NCI-H1105 (cell line): ENCODE results near the gene SCN10A.

Experiments
- DNase-seq: peaks from one replicate; lab custom pipeline; 2025; lab: John Stamatoyannopoulos, UW

The SCN10A gene

DNA sequence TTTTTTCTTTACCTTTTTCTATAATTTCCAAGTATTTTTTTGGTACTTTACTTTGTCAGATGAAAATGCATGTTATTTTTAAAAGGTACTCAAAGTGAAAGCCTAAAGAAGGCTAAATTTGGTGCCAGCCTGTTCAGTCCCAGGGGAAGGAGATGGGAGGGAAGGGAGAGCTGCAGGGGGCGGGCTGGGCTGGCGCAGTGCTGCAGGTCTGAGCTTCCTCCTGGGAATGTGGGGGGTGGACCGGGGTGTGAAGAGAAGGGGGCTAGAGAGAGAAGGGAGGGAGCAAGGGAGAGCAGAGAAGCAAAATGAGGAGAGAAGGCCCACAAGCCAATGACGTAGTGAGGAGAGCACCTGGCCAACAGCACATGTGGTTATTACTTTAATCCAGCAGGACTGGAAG lies 95.6 kb downstream of the SCN10A start:
- DNase-seq, result no peak

DNA sequence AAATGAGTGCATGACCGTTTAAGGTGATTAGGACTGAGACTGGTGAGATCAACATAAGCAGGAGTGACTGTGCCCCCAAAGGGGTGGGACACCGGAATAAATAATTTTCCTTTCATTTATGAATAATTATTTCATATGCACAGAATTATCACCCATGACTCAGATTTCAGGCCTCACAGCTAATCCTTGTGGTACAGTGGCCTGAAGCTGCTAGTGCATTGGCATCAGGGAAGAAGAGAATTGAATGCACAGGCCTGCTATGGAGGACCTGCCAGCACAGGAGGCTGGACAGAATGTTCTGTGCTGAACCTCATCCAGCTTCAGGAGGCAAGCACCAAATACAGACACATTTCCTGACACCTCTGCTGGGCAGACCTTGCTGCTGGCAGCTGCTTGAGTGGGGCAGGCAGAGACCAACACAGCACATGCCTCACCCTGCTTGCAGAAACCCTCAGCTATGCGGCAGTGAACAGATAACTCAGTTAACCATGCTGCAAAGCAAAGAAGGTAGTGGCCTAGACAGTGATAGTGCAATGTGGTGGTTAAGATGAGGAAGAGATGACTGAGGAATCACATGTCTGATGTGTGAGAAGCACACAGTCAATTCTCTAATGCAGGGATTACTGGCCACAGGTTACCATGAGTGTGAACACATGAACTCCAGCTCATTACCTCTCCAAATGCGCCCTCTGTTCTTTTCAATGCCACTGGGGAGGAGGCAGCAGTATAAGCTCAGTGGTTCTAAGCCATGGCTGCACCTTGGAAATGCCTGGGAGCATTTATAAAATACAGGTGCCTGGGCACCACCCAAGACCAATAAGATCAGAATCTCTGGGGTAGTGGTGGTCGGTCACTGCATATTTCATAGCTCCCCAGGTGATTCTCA lies 98.4 kb downstream of the SCN10A start:
- no peak for DNase-seq

DNA sequence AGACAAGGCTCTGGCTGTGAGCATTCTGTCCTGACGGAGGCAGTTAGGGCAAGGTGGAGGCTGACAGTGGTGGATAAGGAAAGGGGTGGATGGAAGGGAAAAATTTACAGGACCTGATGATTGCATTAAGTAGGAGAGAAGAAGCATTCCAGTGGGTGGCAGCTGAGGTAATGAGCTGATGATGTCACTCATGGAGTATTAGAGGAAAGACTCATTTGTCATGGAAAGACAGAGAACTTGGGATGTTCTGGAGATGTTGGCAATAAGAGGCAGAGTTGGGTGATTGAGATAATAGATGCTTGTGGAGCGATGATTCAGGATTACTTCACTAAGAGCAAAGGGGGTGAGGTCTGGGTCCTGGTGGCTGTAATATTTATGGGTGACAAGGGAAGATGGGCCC lies 102.9 kb downstream of the SCN10A start:
- DNase-seq, result no peak

DNA sequence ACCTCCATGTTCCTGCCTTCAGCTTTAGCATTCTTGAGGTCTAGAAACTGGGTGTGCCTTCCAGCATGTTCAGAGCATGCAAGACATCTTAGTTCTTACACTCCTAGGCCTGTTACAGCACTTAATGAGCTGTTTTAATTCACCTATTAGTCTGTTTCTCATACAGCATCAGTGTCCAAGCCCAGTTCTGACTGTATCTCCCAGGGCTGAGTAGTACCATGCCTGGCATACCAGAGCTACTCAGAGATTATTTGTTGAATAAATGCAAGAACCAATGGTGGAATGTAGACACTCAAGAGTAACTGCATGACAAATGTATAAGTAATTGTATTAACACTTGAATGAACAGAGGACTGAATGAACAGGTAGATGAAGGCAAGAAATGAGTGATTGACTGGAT lies 104.7 kb downstream of the SCN10A start:
- no peak for DNase-seq

DNA sequence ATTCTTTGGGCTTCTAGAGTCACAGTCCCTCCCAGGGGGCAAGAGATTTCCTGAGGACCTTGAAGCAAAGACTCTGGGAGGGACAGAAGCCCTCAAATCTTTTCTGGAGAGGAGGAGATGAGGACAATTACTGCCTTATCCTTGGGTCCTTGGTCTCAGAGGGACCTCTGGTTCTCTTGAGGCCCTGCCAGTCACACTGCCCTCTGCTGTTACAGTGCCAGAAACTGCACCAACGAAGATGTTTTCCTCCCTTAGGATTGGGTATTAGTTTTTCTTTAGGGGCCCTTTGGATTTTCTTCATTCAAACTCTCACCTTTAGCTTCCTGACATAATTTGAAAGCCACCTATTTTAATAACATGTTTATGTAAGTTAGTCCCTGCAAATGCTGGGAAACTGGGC lies 108.3 kb downstream of the SCN10A start:
- no peak for DNase-seq

DNA sequence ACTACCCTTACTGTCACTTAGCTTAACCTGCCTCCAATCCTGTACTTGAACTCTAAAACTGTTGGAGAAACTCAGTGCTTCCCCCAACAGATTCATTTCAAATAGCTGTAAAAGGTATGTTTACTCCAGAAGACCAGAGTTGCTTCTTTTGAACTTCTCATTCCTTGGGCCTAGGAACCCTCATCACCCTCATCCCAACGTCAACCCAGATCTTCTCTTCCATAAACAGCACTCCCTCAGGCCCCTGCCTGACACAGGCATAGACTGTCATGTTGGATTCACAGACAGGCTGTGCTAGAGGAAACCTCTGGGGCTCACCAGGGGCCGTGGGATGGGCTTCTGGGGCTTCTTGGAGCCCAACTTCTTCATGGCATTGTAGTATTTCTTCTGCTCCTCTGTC lies 109.1 kb downstream of the SCN10A start:
- no peak for DNase-seq

DNA sequence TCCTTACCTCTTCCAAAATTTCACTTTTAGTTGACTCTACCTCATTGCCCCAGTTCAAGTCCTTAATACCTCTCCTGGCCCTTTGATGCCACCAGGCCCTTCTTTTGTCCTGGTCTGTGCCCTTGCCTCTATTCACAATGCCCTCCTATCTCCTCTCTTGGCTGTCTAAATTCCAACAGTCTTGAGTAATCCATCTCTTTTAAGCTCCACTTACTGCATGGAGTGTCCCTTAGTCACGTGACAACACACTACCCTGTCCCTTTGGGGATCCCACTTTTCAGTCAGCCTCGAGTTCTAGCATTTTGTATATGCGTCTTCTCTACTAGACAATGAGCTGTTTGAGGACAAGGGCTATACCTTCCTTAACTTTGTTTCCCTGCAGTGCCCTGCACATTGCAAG lies 113.8 kb downstream of the SCN10A start:
- DNase-seq, result no peak

DNA sequence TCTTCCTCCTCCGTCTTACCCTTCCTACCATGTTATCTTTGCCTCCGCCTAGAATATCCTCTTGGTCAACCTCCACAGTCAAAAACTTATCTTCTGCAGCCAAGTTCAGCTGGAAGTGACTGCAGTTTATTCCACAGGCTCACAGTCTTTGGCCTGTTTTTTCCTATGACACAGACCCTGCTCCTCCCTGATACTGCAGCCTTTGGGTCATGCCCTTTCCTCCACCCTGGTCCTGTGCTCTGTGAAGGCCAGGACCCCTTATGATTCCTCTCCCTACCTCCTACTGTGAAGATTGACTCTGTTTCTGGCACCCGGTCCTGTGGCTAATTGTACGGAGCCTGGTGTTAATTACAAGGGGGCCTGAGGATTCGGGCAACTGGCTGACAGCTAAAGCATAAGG lies 117.3 kb downstream of the SCN10A start:
- DNase-seq, result no peak

DNA sequence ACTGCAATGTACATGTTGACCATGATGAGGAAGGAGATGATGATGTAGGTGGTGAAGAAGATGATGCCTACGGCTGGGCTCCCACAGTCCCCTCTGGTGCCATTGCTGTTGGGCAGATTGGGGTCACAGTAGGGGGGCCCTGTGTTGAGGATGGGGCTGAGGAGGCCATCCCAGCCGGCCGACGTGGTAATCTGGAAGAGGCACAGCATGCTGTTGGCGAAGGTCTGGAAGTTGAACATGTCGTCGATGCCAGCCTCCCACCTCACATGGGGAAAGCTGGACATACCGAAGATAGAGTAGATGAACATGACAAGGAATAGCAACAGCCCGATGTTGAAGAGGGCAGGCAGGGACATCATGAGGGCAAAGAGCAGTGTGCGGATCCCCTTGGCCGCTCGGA lies 118.0 kb downstream of the SCN10A start:
- no peak for DNase-seq

DNA sequence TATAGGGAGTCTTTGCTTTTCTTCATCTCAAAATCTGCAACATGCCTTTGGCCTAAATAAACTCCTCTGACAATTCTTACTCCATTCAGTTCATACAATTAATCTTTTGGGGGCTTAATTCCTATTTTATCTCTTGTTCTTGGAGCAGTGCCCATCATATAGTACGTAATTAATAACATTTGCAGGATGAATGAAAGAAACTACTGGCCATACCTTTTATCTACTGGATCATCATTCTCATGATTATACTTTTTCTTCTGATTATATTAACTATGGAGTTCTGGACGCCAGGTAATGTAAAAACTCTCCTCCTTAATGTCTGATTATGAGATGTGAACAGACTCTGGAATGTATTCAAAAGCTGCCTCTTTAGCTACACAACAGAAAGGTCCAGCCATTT lies 120.0 kb downstream of the SCN10A start:
- no peak for DNase-seq

DNA sequence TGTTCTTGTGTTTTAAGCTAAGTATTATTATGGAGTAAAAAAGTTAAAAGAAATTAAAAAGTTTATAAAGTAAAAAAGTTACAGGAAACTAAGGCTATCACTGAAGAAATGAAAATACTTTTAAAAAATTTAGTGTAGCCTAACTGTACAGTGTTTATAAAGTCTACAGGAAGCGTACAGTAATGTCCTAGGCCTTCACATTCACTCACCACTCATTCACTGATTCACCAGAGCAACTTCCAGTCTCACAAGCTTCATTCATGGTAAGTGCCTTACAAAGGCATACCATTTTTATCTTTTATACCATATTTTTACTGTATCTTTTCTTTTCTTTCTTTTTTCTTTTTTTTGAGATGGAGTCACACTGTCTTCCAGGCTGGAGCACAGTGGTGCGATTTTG lies 125.8 kb downstream of the SCN10A start:
- DNase-seq, result no peak

DNA sequence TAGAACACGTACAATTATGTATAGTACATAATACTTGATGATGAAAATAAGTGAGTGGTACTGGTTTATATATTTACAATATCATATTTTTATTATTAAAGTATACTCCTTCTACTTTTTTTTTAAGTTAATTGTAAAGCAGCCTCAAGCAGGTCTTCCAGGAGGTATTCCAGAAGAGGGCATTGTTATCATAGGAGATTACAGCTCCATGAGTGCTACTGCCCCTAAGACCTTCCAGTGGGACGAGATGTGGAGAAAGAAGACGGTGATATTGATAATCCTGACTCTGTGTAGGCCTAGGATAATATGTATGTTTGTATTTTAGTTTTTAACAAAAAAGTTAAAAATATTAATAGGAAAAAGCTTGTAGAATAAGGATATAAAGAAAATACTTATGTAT lies 126.2 kb downstream of the SCN10A start:
- DNase-seq, result no peak

DNA sequence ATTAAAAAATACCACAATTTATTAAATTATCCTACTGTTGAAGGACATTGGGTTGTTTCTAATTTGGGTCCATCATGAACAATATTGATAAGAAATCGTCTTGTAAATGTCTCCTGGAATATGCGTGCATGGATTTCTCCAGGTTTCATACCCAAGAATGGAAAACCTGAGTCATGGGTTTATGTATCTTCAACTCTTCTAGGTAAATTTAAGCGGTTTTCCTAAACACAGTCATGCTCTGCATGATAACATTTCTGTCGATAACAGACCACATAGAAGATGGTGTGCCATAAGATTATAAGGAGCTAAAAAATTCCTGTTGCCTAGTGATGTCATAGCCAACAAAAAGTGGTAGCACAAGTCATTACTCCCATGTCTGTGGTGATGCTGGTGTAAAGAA lies 126.7 kb downstream of the SCN10A start:
- no peak for DNase-seq

DNA sequence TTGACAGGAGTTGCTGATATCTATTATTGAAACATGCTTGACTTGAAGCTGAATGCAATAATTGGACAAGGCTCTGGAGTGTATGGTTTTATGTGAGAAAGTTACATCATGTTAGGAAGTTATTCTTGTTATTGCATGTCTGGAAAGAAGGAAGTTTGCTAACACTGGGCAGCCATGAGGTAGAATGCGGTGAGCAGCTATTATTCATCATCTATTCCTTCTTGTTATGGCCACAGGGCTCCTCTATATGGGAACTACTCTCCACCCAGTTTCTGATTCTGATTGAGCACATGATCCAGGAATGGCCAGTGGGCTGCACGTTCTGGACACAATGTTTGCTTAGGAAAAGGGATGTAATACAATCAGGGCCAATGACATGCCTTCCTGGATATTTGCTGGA lies 128.7 kb downstream of the SCN10A start:
- DNase-seq, result no peak

DNA sequence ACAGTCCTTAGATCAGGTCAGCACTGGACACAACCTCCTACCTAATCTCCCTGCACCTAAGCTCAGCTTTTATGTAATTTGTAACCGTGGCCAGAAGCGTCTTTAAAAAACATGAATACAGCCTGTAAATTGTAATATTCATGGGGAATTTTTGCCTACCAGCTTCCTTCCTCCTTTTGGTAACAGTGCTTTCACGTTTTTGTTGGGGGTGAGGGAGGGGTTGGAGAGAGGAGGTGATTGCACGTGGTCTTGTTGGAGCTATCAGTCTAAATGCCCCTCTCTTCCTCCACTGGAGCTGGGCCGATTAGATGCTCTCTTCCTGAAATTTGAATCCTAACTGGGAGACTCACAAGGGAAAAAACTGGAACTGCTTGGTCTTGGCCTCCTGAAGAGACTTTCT lies 131.5 kb downstream of the SCN10A start:
- no peak for DNase-seq

DNA sequence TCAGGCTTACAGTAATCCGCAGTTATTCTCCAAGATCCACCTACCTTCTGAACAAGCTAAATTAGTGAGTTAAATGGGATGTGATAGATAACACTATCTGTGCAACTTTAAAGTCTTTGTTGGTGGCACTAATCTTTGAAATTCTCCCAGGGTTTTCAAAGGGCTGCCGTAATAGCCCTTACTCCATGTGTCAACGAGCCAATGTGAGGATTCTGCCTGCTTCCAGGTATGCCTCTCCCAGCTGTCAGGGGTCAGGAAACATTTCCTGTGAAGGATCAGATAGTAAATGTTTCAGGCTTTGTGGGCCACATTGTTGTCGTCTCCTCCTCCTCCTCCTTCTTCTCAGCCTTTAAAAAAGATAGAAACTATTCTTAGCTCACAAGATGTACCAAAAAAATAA lies 146.3 kb downstream of the SCN10A start:
- DNase-seq, result no peak

DNA sequence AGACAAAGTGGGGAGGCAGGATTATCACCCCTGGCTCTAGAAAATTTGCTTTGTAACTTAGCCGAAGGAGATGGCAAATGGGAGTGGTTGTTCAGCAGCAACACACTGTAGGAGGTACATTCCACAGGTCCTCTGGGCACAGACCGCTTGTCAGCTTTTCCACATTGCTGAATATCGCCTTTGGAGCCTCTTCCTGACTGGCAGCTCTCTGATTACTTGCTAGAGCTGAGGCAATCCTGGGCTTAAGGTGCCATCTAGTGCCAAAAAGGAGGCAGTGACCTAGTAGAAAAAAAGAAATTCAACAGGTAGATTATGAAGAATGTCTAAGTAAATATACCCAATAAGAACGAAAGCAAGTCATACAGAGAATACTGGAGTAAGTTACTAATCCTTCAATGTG lies 153.5 kb downstream of the SCN10A start:
- DNase-seq, result peak; percentile 11

DNA sequence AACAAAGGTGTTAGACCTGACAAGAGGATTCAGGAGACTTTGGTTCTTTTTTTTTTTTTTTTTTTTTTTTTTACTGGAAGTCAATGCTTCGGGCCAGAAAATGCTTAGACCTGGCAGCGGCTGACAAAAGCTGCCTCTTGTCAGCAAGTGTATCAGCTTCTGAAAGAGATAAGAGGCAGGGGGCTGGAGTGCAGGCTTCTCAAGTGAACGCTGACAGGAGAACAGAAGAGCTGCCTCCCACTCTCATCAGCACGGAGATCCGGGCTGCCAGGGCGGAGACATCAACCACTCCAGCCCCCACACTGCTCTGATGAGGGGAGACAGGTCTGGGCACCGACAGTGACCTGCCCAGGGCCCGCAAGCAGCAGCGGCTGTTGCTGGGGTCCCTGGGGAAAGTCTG lies 157.2 kb downstream of the SCN10A start:
- DNase-seq, result no peak

DNA sequence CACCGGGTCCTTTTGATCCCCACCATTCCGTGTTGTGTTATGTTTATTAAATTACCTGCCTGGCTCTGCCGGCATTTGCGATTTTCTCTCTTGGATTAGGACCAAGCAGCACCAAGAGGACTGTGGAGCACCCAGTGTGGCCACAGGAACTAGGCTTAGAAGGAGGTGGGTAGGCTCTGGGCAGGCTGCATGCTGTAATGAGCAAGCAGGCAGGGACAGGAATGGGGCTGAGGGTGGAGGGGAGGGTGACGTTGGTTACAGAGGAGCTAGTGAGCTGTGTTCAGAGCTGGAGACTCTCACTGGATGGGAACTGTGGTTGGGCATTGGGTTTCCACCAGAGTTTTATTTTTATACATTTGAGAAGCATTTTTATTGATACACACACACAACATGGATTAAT lies 158.6 kb downstream of the SCN10A start:
- no peak for DNase-seq

DNA sequence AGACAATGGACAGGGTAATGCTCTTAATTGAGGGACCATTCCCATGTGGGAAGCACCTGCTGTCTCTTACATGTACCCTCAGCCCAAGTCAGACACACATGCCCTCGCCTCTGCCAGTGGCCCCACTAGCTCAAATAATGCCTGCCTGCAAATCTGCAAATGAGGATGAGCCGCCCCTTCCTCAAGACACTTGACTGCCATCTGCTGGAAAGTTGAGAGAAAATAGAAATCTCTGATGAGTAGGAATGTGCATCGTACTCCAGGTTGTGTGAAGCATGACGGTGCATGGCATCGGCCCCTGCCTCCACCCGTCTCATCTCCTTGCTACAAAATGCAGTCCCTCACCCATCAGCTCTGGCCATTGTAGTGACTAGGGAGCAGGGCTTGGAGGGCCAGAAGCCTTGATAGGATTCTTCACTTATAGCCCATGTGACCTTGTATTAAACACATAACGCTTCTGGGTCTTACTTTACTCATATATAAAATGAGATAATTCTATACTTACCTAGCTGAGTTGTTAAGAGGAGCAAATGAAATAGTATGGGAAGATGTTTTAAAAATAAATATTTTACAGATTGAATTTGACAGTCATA lies 160.2 kb downstream of the SCN10A start:
- DNase-seq, result peak; percentile 40

DNA sequence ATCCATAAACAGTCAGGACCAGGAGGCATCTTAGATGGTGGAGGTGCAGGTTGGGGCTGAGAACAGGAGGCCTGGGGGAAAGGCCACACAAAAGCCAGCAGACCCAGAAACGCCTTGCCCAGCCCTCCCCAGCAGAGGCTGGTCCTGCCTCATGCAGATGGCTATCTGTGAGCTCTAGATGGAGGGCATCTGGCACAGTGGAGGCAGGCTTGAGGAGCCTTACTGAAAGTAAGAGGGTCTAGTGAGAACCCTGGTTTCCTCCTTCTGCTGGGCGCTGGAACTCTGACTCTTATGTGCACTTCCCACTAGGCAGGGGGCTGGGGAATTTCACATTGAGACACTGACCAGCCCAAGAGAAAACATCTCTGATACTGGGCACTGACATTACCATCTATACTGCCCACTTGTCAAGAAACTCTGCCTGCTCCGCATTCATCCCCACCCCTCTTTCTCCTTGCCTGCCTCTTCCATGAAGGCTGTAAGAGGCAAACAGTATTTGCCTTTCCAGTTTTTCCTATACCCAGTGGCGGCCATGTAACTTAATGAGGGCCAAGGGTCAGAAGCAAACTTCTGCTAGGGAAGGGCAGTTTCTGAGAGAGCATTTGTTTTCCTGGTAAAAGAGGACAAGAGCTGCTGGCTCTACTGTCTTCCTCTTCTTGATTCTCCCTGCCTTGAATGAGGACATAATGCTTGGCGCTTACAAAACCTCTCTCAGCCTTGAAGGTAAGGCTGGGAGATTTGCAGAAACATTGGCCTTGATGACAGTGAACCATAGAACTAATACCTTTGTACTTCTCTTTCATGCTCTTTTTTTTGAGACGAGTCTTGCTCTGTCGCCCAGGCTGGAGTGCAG lies 162.1 kb downstream of the SCN10A start:
- DNase-seq, result no peak

DNA sequence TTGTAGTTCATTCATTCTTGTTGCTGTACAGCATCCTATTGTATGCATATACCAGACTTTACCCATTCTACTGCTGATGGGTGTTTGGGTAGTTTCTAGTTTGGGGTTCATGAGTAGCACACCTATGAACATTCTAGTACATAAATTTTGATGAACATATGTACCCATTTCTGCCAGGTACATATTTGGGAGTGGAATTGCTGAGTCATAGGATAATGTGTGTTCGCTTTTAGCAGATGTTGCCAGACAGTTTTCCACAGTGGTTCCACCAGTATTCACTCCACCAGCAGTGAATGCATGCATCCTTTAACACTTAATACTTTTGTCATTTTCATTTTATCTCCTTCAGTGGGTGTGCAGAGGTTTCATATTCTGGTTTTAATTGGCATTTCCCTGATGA lies 163.1 kb downstream of the SCN10A start:
- no peak for DNase-seq
